Body of pancreas (tissue), 4 donors: ENCODE measurements around the gene GTF3C5. TPM values are rescaled to one million over a fixed set of nuclear protein-coding genes. Genes with fewer than 3 reads are reported as not detected.
A peak's percentile ranks its signal among the peaks of the same experiment; 100 is the strongest.

Source experiments
- ATAC-seq: fragments of 150-250 bp; one replicate; pipeline ENCODE4 v1.9.1; 2016
- DNase-seq, 4 donors: peaks; one replicate each; pipeline ENCODE4 v3.0.0-alpha.2; 2019
- H3K27ac ChIP-seq, 4 donors: fragments of 200-600 bp; sonication (generic); 1 replicate in 3 of 4; 2 replicates in 1 of 4; pipeline versions ENCODE4 v1.5.1 to v1.6.1; 2016 to 2019; ENCODE audit warnings: mild to moderate bottlenecking in 1 of 4, mixed read lengths in 1 of 4, moderate library complexity in 1 of 4
- H3K27me3 ChIP-seq, 2 donors: fragments of 200-600 bp; sonication (generic); one replicate each; pipeline ENCODE4 v1.6.0; 2016; ENCODE audit warnings: mild to moderate bottlenecking in 1 of 2
- H3K36me3 ChIP-seq, 2 donors: fragments of 200-600 bp; sonication (generic); replicated peaks in 1 of 2; 2 replicates each; pipeline ENCODE4 v1.5.1; 2016; ENCODE audit warnings: low read depth in 2 of 2; ENCODE audit not compliant: insufficient read depth in 1 of 2
- H3K4me1 ChIP-seq: fragments of 200-600 bp; sonication (generic); one replicate; pipeline ENCODE4 v1.6.0; 2016
- H3K4me3 ChIP-seq, 2 donors: fragments of 200-600 bp; sonication (generic); 1 replicate in 1 of 2; 2 replicates in 1 of 2; pipeline ENCODE4 v1.5.1; 2016 to 2019
- H3K9me3 ChIP-seq, 3 donors: fragments of 200-600 bp; sonication (generic); 1 replicate in 2 of 3; 2 replicates in 1 of 3; pipeline ENCODE4 v1.5.1; 2016
- POLR2A ChIP-seq, 3 donors: fragments of 450-650 bp; IDR thresholded peaks; one replicate each; pipeline ENCODE4 v1.6.1; 2016; ENCODE audit warnings: antibody characterized with exemption in 3 of 3, mild to moderate bottlenecking in 2 of 3
- WGBS, 2 donors: methylation state at CpG; one replicate each; pipeline ENCODE4 v1.1.5; 2017; 5-methylcytosine and 5-hydroxymethylcytosine counted together
- intact Hi-C: fragments of 100-400 bp; cut with DNase I; formaldehyde crosslinking; loops from one replicate; pipeline ENCODE4 v1.15.1; 2023
- total RNA-seq, 2 donors: library from RNA; depleted of rRNA; stranded (reverse); fragments of >200 nt; gene quantifications; one replicate each; pipeline ENCODE4 v1.1.0, GENCODE V29; 2016
- TF ChIP-seq, protein P1 (sequence below), 7 experiments: fragments of 450-650 bp in 4 of 7; fragments of 200-600 bp in 3 of 7; sonication (generic) in 3 of 7; IDR thresholded peaks; one replicate each; pipeline ENCODE4 v1.5.1; 2016 to 2019; ENCODE audit warnings: antibody characterized with exemption in 7 of 7

Gene GTF3C5
- 10 to 100 TPM; 43.1 to 57.7 TPM for total RNA-seq

- peak; percentile 92 to 97 (median 94) for DNase-seq
- 0 to 2% methylated on average over 28 to 62 of the region's 63 CpGs for WGBS, 2 donors
- peak within 1 kb of the TSS; percentile 55 to 81 for H3K4me3 ChIP-seq
- H3K27ac ChIP-seq, result peak within 1 kb of the TSS; percentile 72 to 94 (median 84)
- H3K9me3 ChIP-seq, result no peaks in the 10 kb centered on the region
- TF ChIP-seq, protein P1, sequence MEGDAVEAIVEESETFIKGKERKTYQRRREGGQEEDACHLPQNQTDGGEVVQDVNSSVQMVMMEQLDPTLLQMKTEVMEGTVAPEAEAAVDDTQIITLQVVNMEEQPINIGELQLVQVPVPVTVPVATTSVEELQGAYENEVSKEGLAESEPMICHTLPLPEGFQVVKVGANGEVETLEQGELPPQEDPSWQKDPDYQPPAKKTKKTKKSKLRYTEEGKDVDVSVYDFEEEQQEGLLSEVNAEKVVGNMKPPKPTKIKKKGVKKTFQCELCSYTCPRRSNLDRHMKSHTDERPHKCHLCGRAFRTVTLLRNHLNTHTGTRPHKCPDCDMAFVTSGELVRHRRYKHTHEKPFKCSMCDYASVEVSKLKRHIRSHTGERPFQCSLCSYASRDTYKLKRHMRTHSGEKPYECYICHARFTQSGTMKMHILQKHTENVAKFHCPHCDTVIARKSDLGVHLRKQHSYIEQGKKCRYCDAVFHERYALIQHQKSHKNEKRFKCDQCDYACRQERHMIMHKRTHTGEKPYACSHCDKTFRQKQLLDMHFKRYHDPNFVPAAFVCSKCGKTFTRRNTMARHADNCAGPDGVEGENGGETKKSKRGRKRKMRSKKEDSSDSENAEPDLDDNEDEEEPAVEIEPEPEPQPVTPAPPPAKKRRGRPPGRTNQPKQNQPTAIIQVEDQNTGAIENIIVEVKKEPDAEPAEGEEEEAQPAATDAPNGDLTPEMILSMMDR (IDR thresholded peaks at IDR 0.05), result peak in 4 of 7 experiments; percentile 18 to 39 (median 26)
- peak; percentile 19 to 79 (median 70) for TF ChIP-seq POLR2A (IDR thresholded peaks at IDR 0.05)
- intact Hi-C loops, result loop anchor here (10.0 kb wide), 1 partner anchor 304 kb away; the partner anchor contains the start of gene SURF6
- H3K36me3 ChIP-seq, result no peaks in the 10 kb centered on the region
- no peaks in the 10 kb centered on the region for H3K27me3 ChIP-seq
- ATAC-seq, result peak; percentile 99
- H3K4me1 ChIP-seq, result peaks cover 38% of the 10 kb centered on the region
Observed at GRCh38 chr9:133030317-133031129, at the start of gene GTF3C5. Gene GTF3C5 (plus strand): TSS chr9:133030997. CDS start chr9:133031012, 15 bp downstream.

- no peak for ATAC-seq
- H3K4me3 ChIP-seq, result no peak overlapping the region
- TF ChIP-seq, protein P1 (IDR thresholded peaks at IDR 0.05), result no peak
- no peak for TF ChIP-seq POLR2A (IDR thresholded peaks at IDR 0.05)
- no peaks in the 10 kb centered on the region for H3K36me3 ChIP-seq
- no peak for DNase-seq
- 29 to 42% methylated on average over 8 of the region's 8 CpGs for WGBS, 2 donors
- H3K27me3 ChIP-seq, result no peaks in the 10 kb centered on the region
- no peaks in the 10 kb centered on the region for H3K9me3 ChIP-seq
- intact Hi-C loops, result no loop called here
- H3K4me1 ChIP-seq, result peaks cover 5% of the 10 kb centered on the region
- H3K27ac ChIP-seq, result no peak overlapping the region
Observed at GRCh38 chr9:132982458-132982857, 48.3 kb upstream of the GTF3C5 start.

GRCh38 chr9:132983491-132984201 lies 47.2 kb upstream of the GTF3C5 start:
- Histone ChIP-seq H3K36me3 (no peaks in the 10 kb centered on the region), H3K9me3 (no peaks in the 10 kb centered on the region), H3K27me3 (no peaks in the 10 kb centered on the region), H3K4me1 (peaks cover 5% of the 10 kb centered on the region), H3K27ac (no peak overlapping the region), H3K4me3 (no peak overlapping the region)
- intact Hi-C loops, result no loop called here
- no peak for TF ChIP-seq POLR2A (IDR thresholded peaks at IDR 0.05)
- TF ChIP-seq, protein P1 (IDR thresholded peaks at IDR 0.05), result no peak
- DNase-seq (no peak), ATAC-seq (no peak)
- WGBS, 2 donors, result 83 to 88% methylated on average over 11 of the region's 11 CpGs

- ATAC-seq, result no peak
- Histone ChIP-seq H3K36me3 (no peaks in the 10 kb centered on the region), H3K27ac (no peak overlapping the region), H3K4me3 (no peak overlapping the region), H3K27me3 (no peaks in the 10 kb centered on the region), H3K9me3 (no peaks in the 10 kb centered on the region), H3K4me1 (peaks cover 5% of the 10 kb centered on the region)
- no peak for TF ChIP-seq POLR2A (IDR thresholded peaks at IDR 0.05)
- TF ChIP-seq, protein P1 (IDR thresholded peaks at IDR 0.05), result no peak
- 58 to 66% methylated on average over 12 to 20 of the region's 20 CpGs for WGBS, 2 donors
- DNase-seq, result no peak
- intact Hi-C loops, result no loop called here
Observed at GRCh38 chr9:132984202-132985070, 46.4 kb upstream of the GTF3C5 start.
